OCI-LY1 (cell line): ENCODE measurements around the gene CORIN.

ENCODE experiments used
- H2AFZ ChIP-seq: fragments of 200-600 bp; sonication (generic), shearing (Covaris generic); 2 replicates; pipeline ENCODE4 v1.6.0; 2014; ENCODE audit warnings: antibody characterized with exemption, mild to moderate bottlenecking, low read length
- H3F3A ChIP-seq: fragments of 200-600 bp; sonication (generic), shearing (Covaris generic); 2 replicates; pipeline ENCODE4 v1.6.0; 2014; ENCODE audit warnings: mild to moderate bottlenecking, antibody characterized with exemption, low read length, moderate library complexity; ENCODE audit not compliant: insufficient read depth
- H3K27ac ChIP-seq: fragments of 200-600 bp; sonication (generic); 2 replicates; pipeline ENCODE4 v1.5.1; 2014; ENCODE audit warnings: low read length, mixed run types, mild to moderate bottlenecking, low read depth; ENCODE audit not compliant: poor library complexity, severe bottlenecking
- H3K27me3 ChIP-seq: fragments of 200-600 bp; sonication (generic); 2 replicates; pipeline ENCODE4 v1.6.0; 2014; ENCODE audit warnings: antibody characterized with exemption, mild to moderate bottlenecking, low read length, moderate library complexity; ENCODE audit not compliant: insufficient read depth
- H3K36me3 ChIP-seq: fragments of 200-600 bp; sonication (generic); 2 replicates; pipeline ENCODE4 v1.6.1; 2014; ENCODE audit warnings: mild to moderate bottlenecking, antibody characterized with exemption, low read length, moderate library complexity, mixed read lengths; ENCODE audit not compliant: insufficient read depth
- H3K4me1 ChIP-seq: fragments of 200-600 bp; sonication (generic); 2 replicates; pipeline ENCODE4 v1.5.1; 2014; ENCODE audit warnings: mild to moderate bottlenecking, low read length, moderate library complexity; ENCODE audit not compliant: insufficient read depth, severe bottlenecking
- H3K4me2 ChIP-seq: fragments of 200-600 bp; sonication (generic), shearing (Covaris generic); 2 replicates; pipeline ENCODE4 v1.6.1; 2014; ENCODE audit warnings: low read length
- H3K4me3 ChIP-seq: fragments of 200-600 bp; sonication (generic); 2 replicates; pipeline ENCODE4 v1.5.1; 2014; ENCODE audit warnings: low read length, low read depth, mild to moderate bottlenecking, mixed read lengths; ENCODE audit not compliant: poor library complexity, severe bottlenecking
- H3K79me2 ChIP-seq: fragments of 200-600 bp; shearing (Covaris generic); 2 replicates; pipeline ENCODE4 v1.6.1; 2016; ENCODE audit warnings: mixed run types, low read length, mixed read lengths; ENCODE audit not compliant: insufficient read depth
- H3K9ac ChIP-seq: fragments of 200-600 bp; sonication (generic), shearing (Covaris generic); 2 replicates; pipeline ENCODE4 v1.6.1; 2014; ENCODE audit warnings: mild to moderate bottlenecking, low read length, mixed read lengths
- H3K9me2 ChIP-seq: fragments of 200-600 bp; sonication (generic), shearing (Covaris generic); 2 replicates; pipeline ENCODE4 v1.6.1; 2014; ENCODE audit warnings: low read depth, mild to moderate bottlenecking, low read length, mixed read lengths
- H3K9me3 ChIP-seq: fragments of 200-600 bp; shearing (Covaris generic); 2 replicates; pipeline ENCODE4 v1.6.1; 2014; ENCODE audit warnings: low read length, mixed read lengths
- H4K20me1 ChIP-seq: fragments of 200-600 bp; sonication (generic), shearing (Covaris generic); 2 replicates; pipeline ENCODE4 v1.6.0; 2016; ENCODE audit warnings: mild to moderate bottlenecking, low read length; ENCODE audit not compliant: insufficient read depth
- EZH2 ChIP-seq: fragments of 200-600 bp; sonication (generic), shearing (Covaris generic); IDR thresholded peaks from 2 replicates; pipeline ENCODE4 v1.8.0; 2017; ENCODE audit warnings: borderline replicate concordance, mixed run types, mild to moderate bottlenecking, antibody characterized with exemption, low read length, moderate library complexity, mixed read lengths
- TF ChIP-seq, protein P1 (sequence below): fragments of 200-600 bp; sonication (generic), shearing (Covaris generic); IDR thresholded peaks from 2 replicates; pipeline ENCODE4 v1.5.1; 2017; ENCODE audit warnings: mild to moderate bottlenecking, antibody characterized with exemption, low read length, moderate library complexity, mixed read lengths

Gene CORIN

DNA sequence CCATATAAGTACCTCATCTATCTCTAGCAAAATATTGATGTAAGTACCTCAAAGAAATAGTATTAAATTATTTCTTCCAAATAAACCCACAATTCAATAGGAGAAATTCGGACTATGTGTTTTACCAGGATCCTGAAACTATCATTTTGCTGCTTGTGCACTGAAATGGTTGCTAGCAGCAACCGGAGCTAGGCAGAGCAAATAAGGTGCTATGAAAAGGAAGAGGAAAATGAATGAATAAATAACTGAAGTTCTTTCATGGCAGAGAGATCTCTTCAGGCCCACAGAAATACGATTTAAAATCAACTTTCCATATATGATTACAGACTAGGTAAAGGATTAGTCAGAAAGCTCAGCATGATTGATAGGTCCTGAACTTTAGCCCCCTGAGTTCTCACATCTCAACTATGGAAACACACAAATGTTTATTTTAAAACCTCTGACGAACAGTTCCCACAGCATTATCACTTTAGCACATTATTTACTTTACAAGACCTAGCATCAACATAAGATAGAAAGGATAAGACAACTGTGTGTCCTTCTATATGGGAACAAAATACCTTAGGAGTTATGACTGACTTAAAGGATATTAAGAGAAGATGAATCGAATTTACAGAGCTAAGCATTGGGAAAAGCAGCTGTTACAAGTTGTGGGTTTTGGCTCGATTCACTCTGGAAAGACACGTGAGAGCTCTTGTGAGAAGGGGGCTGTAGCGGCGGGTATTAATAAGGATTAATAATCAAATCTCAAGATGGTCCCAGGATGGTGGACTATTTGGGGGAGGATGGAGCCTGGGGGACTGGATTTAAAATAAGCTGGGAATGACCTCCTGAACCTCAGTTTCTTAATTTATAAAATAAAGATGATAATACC lies 104.3 kb downstream of the CORIN start:
- no peak overlapping the region for H3K4me3 ChIP-seq
- H3K27ac ChIP-seq: no peak overlapping the region
- no peaks in the 10 kb centered on the region for H3K27me3 ChIP-seq
- H3F3A ChIP-seq: no peaks in the 10 kb centered on the region
- no peaks in the 10 kb centered on the region for H3K79me2 ChIP-seq
- no peaks in the 10 kb centered on the region for H3K4me1 ChIP-seq
- no peak overlapping the region for H3K9ac ChIP-seq
- no peak for TF ChIP-seq EZH2
- TF ChIP-seq, protein P1, sequence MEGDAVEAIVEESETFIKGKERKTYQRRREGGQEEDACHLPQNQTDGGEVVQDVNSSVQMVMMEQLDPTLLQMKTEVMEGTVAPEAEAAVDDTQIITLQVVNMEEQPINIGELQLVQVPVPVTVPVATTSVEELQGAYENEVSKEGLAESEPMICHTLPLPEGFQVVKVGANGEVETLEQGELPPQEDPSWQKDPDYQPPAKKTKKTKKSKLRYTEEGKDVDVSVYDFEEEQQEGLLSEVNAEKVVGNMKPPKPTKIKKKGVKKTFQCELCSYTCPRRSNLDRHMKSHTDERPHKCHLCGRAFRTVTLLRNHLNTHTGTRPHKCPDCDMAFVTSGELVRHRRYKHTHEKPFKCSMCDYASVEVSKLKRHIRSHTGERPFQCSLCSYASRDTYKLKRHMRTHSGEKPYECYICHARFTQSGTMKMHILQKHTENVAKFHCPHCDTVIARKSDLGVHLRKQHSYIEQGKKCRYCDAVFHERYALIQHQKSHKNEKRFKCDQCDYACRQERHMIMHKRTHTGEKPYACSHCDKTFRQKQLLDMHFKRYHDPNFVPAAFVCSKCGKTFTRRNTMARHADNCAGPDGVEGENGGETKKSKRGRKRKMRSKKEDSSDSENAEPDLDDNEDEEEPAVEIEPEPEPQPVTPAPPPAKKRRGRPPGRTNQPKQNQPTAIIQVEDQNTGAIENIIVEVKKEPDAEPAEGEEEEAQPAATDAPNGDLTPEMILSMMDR: no peak
- no peaks in the 10 kb centered on the region for H3K9me2 ChIP-seq
- H2AFZ ChIP-seq: no peak overlapping the region
- H3K4me2 ChIP-seq: no peak overlapping the region
- H3K36me3 ChIP-seq: no peaks in the 10 kb centered on the region
- H3K9me3 ChIP-seq: no peaks in the 10 kb centered on the region
- H4K20me1 ChIP-seq: no peaks in the 10 kb centered on the region

DNA sequence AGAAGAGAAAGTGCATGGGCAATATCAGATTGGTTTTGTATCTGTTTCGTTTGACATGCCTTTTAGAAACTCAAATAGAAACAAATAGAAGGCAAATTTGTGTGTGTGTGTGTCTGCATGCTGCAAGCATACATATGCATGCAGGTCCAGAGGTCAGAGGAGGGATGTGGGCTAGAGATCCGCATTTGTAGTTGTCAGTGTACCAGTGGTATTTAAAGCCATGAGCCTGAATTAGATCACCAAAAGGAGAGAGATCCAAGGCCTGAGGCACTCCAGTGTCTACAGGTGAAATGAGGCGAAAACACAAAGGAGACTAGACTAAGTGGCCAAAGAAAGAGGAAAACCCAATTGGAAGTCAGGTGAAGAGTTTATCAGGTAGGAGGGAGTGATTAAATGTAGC lies 106.7 kb downstream of the CORIN start:
- Histone ChIP-seq H3K4me3 (no peak overlapping the region), H4K20me1 (no peaks in the 10 kb centered on the region), H3K9me2 (no peaks in the 10 kb centered on the region), H3K79me2 (no peaks in the 10 kb centered on the region), H2AFZ (no peak overlapping the region), H3F3A (no peaks in the 10 kb centered on the region), H3K9ac (no peak overlapping the region), H3K27ac (no peak overlapping the region), H3K27me3 (no peaks in the 10 kb centered on the region), H3K4me1 (no peaks in the 10 kb centered on the region), H3K9me3 (no peaks in the 10 kb centered on the region), H3K36me3 (no peaks in the 10 kb centered on the region), H3K4me2 (no peak overlapping the region)
- TF ChIP-seq, protein P1: no peak
- TF ChIP-seq EZH2: no peak

DNA sequence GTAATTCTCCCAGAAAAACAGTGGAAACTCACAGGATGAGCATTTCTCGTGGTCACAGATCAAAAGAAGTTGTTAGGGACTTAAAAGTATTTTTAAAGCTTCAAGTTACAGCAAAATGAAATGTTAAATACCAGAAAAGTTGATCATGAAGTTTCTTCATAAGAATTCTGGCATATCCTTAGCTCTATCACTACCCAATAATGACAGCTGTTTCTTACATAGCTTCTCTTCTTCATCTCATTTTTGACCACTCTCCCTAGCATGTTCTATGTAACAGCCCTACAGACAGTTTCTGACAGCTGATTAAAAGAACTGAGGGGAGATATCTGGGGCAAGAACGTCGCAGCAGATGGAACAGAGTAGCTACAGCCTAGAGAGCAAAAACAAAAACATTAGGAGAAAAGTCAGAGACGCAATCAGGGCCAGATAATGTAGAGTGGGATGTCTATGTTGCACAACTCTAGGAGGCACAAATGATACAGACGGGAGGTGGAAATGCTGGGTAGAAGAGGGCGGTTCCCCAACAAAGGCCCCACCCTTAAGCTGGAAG lies 108.7 kb downstream of the CORIN start:
- no peak overlapping the region for H2AFZ ChIP-seq
- H3K9ac ChIP-seq: no peak overlapping the region
- H3F3A ChIP-seq: no peaks in the 10 kb centered on the region
- no peaks in the 10 kb centered on the region for H3K79me2 ChIP-seq
- no peaks in the 10 kb centered on the region for H3K9me3 ChIP-seq
- H3K36me3 ChIP-seq: no peaks in the 10 kb centered on the region
- no peak overlapping the region for H3K4me3 ChIP-seq
- H4K20me1 ChIP-seq: no peaks in the 10 kb centered on the region
- no peak overlapping the region for H3K27ac ChIP-seq
- H3K4me1 ChIP-seq: no peaks in the 10 kb centered on the region
- no peak for TF ChIP-seq EZH2
- TF ChIP-seq, protein P1: no peak
- H3K4me2 ChIP-seq: no peak overlapping the region
- H3K9me2 ChIP-seq: no peaks in the 10 kb centered on the region
- H3K27me3 ChIP-seq: no peaks in the 10 kb centered on the region
